Upper lobe of left lung (tissue), 4 donors: ENCODE measurements around the gene PLA2G15.

Source experiments
- CTCF ChIP-seq, 6 experiments: fragments of 450-650 bp in 4 of 6; fragments of 200-600 bp in 2 of 6; sonication (generic) in 2 of 6; IDR thresholded peaks; one replicate each; pipeline ENCODE4 v1.5.1; 2016 to 2019; ENCODE audit warnings: antibody characterized with exemption in 6 of 6
- EP300 ChIP-seq, 4 donors: sonication (generic); formaldehyde crosslinking; IDR thresholded peaks; one replicate each; pipeline ENCODE4 v1.5.1; 2017; ENCODE audit warnings: antibody characterized with exemption in 4 of 4, control low read depth in 2 of 4
- POLR2A ChIP-seq, 4 donors: fragments of 450-650 bp; IDR thresholded peaks; one replicate each; pipeline ENCODE4 v1.5.1; 2016 to 2017; ENCODE audit warnings: antibody characterized with exemption in 4 of 4, mild to moderate bottlenecking in 2 of 4
- POLR2AphosphoS5 ChIP-seq, 2 donors: sonication (generic); formaldehyde crosslinking; IDR thresholded peaks; one replicate each; pipeline ENCODE4 v1.5.1; 2017; ENCODE audit warnings: antibody characterized with exemption in 2 of 2

GRCh38 chr16:68289621-68290329 is 44.6 kb downstream of the PLA2G15 start:
- no peak for TF ChIP-seq POLR2A (IDR thresholded peaks at IDR 0.05)
- no peak for TF ChIP-seq CTCF (IDR thresholded peaks at IDR 0.05)
- TF ChIP-seq EP300 (IDR thresholded peaks at IDR 0.05), result no peak
- no peak for TF ChIP-seq POLR2AphosphoS5 (IDR thresholded peaks at IDR 0.05)
